ENCODE data around the gene TBC1D8. TPM values are rescaled to one million over a fixed set of nuclear protein-coding genes. Genes with fewer than 3 reads are reported as not detected.
A peak's percentile ranks its signal among the peaks of the same experiment; 100 is the strongest.
"Not testable (repeated sequence)": the region's sequence is repeated elsewhere in the genome, so short reads cannot be mapped to it uniquely, and the experiment has no call there.

Gene TBC1D8
- total RNA-seq, 2 donors from 2014 or later = 16.1 to 37.3 TPM

- intact Hi-C loops (cut with DNase I, micrococcal nuclease) = no loop called here
- ATAC-seq = no peak
- DNase-seq = no peak
These were observed 17.5 kb upstream of the TBC1D8 start for GRCh38 chr2:101168706-101169105.

DNA sequence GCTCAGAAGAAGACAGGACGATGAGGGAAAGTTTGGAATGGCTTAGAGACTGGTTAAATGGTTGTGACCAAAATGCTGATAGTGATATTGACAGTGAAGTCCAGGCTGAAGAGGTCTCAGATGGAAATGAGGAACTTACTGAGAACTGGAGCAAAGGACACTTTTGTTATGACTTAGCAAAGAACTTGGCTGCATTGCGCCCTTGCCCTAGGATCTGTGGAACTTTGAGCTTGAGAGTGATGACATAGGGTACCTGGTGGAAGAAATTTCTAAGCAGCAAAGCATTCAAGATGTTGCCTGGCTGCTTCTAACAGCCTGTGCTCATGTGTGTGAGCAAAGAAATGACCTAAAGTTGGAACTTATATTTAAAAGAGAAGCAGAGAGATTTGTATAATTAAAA is 16.4 kb upstream of the TBC1D8 start:
- ATAC-seq; intact Hi-C loops (cut with DNase I, micrococcal nuclease); DNase-seq: not testable (repeated sequence)

GRCh38 chr2:101164021-101164420 is 12.8 kb upstream of the TBC1D8 start:
- no peak for ATAC-seq
- intact Hi-C loops (cut with DNase I, micrococcal nuclease) = no loop called here
- DNase-seq = no peak

- DNase-seq = peak; percentile 30 to 53
- peak; percentile 87 for ATAC-seq
- intact Hi-C loops (cut with DNase I, micrococcal nuclease) = no loop called here
These were observed 11.6 kb upstream of the TBC1D8 start for GRCh38 chr2:101162561-101163330.

DNA sequence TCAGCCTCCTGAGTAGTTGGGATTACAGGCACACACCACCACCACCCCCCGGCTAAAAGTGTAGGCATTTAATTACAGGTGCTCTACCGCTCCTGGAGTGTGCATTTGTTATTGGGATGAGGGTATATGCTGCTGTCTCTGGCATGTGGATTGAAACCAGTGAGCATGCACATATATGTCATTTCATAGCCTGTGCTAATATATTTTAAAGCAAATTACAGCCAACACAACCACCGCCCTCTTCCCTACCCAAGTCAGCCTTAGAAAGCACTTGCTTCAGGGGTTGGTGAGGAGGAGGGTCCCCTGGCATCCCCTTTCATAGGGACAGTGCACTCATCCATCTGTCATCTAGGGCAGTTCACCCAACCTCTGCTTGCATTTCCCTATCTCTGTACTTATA is 10.5 kb upstream of the TBC1D8 start:
- ATAC-seq (no peak), DNase-seq (no peak)
- intact Hi-C loops (cut with DNase I, micrococcal nuclease) = no loop called here

DNA sequence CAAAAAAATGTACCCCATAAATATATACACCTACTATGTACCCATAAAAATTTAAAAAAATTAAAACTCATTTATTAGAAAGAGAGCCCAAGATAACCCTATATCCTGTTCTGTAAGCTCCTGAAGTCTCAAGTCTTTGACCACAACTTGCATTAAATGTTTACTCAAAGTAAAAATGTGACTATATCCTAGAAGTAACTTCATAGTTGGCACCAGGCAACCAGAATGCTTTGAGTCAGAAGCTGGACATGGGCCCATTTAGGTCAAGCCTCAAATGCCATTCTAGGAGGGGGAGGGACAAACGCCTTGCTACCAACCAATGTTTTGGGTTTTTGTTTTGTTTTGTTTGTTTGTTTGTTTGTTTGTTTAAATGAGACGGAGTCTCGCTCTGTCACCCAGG is 9.3 kb upstream of the TBC1D8 start:
- intact Hi-C loops (cut with DNase I, micrococcal nuclease) = no loop called here
- ATAC-seq (no peak), DNase-seq (no peak)

GRCh38 chr2:101159526-101159925 is 8.3 kb upstream of the TBC1D8 start:
- intact Hi-C loops (cut with DNase I, micrococcal nuclease) = no loop called here
- ATAC-seq = no peak
- DNase-seq = no peak

DNA sequence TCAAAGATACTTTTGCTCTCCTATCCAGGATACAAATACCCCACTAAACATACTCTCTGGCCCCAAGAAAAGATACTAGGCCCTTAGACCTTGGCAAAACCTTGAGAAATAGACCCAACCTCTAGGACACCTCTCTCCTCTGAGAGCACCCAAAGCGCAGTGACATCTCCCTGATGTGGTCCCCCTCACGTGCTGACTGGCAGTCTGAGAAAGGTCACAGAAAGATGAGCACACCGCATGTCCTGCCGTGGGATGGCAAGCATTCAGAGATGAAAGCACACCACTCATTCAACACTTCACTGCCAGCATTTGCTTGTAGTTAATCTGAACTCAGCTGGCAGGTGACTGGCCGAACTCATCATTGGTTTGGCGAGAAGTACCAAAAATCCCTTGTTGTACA is 6.1 kb upstream of the TBC1D8 start:
- intact Hi-C loops (cut with DNase I, micrococcal nuclease) = no loop called here

DNA sequence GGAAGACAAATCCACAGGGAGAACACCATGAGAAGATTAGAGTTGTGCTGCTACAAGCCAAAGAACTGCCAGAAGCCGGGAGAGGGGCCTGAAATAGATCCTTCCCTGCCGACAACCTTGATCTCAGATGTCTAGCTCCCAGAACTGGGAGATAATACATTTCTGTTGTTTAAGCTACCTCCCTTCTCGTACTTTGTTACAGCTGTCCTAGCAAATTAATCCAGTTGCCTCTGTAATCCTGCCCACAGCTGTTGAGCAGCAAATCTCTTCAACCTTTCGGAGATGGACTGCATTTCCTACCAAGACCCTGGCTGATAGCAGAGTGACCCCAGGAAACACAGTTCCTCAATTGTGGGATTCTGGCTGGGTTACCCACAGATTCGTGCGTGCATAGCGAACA is 2.6 kb upstream of the TBC1D8 start:
- DNase-seq (no peak), ATAC-seq (no peak)
- intact Hi-C loops (cut with DNase I, micrococcal nuclease) = loop anchor here in 1 of 2 donors (5.0 kb wide), 1 partner anchor 141 kb away; no protein-coding TSS in a partner anchor

More for the DNA sequence above, 6.1 kb upstream of the TBC1D8 start:
- ATAC-seq (no peak), DNase-seq (no peak)

GRCh38 chr2:101153077-101153707 is 2.0 kb upstream of the TBC1D8 start:
- intact Hi-C loops (cut with DNase I, micrococcal nuclease) = loop anchor here in 1 of 2 donors (5.0 kb wide), 1 partner anchor 141 kb away; no protein-coding TSS in a partner anchor
- ATAC-seq (no peak), DNase-seq (no peak)

DNA sequence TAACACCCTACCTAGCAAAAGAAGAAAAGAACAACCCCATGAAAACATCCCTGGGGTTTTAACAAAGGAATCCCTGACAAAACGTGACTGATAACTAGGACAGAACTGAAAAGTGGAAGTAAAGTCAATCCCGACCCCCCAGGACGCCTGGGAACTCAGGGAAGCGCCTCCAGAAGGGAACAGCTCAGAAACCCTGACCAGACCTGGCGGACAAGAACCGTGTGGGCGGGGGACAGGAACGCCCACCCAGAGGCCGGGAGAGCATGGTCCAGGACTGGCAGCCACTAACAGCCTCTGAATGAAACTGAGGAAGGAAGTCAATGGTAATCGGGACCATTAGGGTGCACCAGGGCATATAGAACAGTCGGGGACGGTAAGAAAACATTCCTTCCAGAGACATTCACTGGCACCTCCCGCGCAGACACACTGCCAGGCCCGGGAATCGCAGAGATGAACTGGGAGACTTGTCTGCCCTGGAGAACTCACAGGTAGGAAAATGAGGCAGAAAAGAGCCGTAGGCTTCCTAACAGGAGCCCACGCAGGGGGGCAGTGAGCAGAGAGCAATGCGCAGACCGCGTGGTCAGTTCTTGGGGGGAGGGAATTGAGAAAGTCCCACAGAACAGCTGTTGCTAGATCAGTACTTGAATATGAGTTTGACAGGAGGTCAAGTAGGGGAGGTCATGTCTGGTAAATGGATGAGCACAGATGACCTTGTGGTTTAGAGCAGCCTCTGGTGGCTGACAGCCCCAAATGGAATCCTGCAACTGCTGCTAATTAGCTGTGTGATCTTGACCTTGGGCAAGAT is 1.3 kb upstream of the TBC1D8 start:
- intact Hi-C loops (cut with DNase I, micrococcal nuclease) = loop anchor here in 1 of 2 donors (5.0 kb wide), 1 partner anchor 140 kb away; no protein-coding TSS in a partner anchor
- DNase-seq (peak; percentile 44 to 50), ATAC-seq (peak; percentile 57)

- intact Hi-C loops (cut with DNase I, micrococcal nuclease) = loop anchor here in 1 of 2 donors (5.0 kb wide), 1 partner anchor 140 kb away; no protein-coding TSS in a partner anchor
- ATAC-seq = peak; percentile 30
- peak in 1 of 2 donors; percentile 45 for DNase-seq
These were observed 683 bp upstream of the TBC1D8 start for GRCh38 chr2:101151859-101152271.

DNA sequence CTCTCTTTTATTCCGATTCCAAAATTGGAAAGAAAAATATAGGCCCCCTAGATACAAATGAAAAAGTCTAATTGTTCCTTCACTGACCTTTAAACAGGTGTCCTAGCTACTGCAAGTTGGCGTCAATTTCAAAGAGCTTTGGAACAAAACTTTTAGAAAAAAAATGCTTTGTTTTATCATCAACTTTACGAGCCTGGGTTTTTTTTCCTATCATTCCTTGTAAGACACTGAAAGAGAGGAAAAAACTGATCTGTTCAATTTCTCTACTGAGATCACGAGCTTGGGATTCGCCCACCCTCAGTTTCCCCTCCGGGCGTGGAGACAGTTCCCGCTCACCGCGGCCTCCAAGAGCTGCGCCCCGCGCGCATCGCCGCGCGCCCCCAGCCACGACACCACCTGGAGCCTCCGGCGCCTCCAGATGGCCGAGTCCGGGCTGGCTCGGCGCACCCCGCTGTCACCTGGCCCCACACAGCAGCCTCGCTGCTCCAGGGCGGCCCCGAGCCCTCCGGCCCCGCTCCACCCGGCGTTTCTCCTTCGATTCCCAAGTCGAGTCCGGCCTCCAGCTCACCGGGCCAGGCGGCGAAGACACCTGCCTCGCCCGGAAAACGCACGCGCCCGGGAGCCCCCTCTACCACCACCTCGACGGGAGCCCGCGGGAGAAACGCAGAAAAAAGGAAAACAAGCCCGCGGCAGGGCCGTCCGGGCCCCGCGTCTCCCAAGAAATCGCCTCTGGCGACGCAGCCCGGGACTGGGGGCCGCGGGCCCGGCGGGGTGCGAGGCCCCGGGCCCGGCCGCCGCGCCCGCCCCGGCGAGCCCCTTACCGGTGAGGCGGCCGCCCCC is 656 bp downstream of the TBC1D8 start:
- DNase-seq (peak; percentile 34 to 60), ATAC-seq (peak; percentile 51)
- intact Hi-C loops (cut with DNase I, micrococcal nuclease) = loop anchor here in 1 of 2 donors (5.0 kb wide), 1 partner anchor 138 kb away; no protein-coding TSS in a partner anchor

- intact Hi-C loops (cut with DNase I, micrococcal nuclease) = loop anchor here in 1 of 2 donors (5.0 kb wide), 1 partner anchor 137 kb away; no protein-coding TSS in a partner anchor
- DNase-seq (peak in 1 of 2 donors; percentile 13), ATAC-seq (no peak)
These were observed 1.7 kb downstream of the TBC1D8 start for GRCh38 chr2:101149241-101150192.

DNA sequence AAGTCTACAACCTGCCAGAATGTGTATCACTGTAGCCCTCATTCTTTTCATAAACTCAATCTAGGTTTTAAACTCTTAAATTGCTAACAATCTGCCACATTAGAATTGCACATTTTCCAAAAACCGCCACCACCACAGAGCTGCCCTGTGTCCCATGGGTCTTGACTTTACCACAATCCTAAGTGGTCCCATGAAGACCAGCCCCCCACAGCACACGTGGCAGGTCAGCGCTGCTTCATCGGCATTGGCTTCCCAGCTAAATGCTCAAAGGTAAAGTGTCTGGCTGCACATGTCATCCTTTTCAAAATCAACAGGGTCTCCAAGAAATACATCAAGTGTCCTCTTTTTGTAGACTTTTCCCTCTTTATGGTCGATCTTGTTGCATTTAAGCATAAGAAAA is 2.4 kb downstream of the TBC1D8 start:
- DNase-seq (no peak), ATAC-seq (no peak)
- intact Hi-C loops (cut with DNase I, micrococcal nuclease) = no loop called here

- intact Hi-C loops (cut with DNase I, micrococcal nuclease) = no loop called here
- DNase-seq (no peak), ATAC-seq (no peak)
These were observed 3.2 kb downstream of the TBC1D8 start for GRCh38 chr2:101147971-101148370.

GRCh38 chr2:101147062-101147461 is 4.1 kb downstream of the TBC1D8 start:
- DNase-seq (no peak), ATAC-seq (no peak)
- intact Hi-C loops (cut with DNase I, micrococcal nuclease) = no loop called here
